ENCODE data around the gene IFT81.
"Not testable (repeated sequence)": the region's sequence is repeated elsewhere in the genome, so short reads cannot be mapped to it uniquely, and the experiment has no call there.

The IFT81 gene

DNA sequence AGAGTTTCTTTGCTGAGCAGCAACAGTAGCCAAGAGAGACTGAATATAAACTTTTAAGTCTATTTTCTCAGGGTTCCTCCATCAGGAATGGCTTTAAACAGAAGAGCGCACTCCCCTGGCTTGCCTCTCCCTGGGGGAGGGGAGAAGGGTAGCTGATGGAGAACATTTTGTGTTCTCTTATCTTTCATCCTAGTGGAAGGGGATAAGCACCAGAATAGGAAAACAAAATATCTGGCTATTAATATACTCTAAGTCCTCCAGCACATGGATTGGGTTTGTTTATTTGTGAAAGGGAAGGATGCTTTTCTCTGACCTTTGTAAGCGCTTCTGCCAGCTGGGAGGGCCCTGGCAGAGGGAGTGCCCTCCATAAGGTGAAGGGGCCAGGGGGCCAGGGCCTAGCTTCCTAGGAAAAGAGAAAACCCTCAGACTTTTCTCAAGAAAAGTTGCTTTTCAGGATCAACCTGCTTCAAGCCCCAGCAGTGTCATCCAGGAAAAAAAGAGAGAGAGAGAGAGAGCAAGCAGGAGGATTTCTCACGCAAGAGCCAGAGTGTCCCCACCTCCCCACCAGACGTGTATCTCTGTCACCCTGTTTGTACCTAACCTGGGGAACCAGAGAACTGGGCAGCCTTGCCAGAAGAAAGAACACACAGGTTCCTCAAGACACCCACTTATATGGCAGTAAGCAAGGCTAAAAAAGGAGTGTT, 122.6 kb downstream of the IFT81 start:
- no peak for DNase-seq (ENCODE audit: low read depth in 2 of 2)

DNA sequence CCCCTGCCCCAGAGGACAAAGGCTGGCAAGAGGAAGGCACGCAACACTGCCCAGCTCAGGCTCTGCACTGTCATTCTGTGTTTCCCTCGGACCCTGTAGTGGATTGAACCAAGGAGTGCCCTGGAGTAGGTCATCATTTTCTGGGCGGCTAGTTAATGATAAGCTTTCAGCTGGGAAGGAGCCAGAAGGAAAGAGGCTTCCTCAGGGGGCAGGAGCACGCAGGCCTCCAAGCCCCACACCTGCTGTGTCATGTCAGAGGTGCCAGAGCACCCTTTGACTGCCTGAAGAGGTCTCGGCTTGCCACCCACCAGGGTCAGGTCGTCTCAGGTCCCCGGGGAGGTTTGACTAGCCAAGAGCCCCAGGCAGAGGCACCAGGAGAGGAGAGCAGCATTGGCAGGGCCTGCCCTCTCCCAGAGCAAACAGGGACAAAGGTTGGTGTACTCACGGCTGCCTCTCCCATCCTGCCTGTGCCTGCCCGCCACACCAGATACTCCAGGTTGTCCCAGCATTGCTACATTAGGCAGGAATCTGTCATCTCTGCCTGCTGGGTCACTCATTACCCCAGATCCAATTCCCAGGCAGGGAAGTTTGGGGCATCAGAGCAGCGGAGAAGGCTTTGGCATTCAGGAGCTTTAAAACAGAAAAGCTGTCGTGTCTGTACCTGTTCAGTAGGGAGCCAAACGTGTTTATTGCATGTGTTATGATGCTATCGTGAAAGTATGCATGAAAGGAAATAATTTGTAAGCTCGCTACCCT, 123.4 kb downstream of the IFT81 start:
- DNase-seq (ENCODE audit: low read depth in 2 of 2): no peak

DNA sequence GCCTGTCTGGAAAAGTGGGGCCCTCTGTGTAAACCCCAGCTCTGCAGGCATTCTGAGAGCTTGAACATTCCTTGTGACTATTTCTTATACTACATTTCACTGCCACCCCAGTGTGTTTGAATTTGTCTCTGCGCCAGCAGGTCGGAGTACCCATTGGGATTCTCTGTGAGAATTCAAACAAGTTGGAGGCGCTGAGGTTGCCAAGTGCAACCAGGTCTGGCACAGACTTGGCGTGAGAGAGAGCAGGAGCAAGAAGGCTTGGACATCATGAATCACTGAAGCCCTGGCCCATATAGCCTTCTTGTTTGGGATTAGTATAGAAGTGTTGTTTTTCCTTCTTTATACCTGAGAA, 123.9 kb downstream of the IFT81 start:
- no peak for DNase-seq (ENCODE audit: low read depth in 2 of 2)

DNA sequence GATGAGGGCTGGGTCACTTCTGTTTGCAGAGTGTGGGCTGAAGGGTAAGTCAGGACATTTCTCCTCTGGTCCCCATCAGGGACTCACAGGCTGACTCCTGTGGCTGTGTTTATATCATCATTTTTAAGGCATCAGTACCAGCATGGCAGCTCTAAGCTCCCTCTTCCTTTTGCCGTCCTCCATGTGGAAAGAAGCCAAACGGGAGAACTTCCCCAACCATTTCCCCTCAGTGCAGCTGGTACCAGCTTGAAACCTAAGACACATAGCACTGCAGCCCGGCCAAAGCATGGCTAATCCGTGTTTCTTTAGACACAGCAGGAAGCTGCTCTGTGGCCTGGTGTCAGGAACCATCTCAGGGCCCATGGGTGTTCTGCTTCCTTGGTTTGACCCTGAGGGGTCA, 124.9 kb downstream of the IFT81 start:
- DNase-seq (ENCODE audit: low read depth in 2 of 2): no peak

DNA sequence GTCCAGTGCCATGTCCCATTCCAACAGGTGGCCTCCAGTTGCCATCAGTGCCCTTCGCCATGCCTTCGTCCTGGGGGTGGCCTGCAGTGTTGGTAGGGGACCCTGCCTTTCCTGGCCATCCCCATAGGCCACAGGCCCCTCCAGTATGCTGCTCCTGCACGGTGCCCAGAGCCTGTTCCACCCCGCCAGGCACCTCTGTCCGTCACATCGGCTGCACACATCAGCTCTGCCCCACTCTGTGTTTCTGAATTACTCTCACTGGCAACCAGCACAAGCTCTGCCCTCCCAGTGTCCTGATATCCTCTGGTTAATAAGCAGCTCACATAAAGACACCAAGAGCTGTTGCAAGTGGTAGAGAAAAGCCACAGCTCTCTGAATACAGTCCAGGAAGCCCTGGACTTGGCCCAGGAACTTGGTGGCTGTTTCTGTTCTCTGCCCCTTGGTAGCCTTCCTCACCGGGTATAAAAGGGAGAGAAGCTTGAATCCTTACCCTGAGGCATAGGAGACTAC, 125.6 kb downstream of the IFT81 start:
- DNase-seq (ENCODE audit: low read depth in 2 of 2): no peak

DNA sequence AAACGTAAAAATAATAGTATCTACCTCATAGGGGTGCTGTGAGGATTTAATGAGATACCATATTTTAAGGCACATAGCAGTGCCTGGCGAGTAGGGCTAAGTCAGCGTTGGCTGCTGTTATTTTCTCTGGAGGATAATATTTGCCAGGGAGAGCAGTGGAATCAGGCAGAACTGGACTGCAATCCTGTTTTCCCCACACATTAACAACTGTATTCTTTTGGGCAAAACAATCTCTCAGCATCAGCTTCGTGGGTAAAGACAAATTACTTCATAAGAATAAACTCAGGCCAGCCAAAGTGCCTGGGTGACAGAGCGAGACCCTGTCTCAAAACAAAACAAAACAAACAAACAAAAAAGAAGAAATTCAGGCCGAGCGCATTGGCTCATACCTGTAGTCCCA, 127.2 kb downstream of the IFT81 start:
- DNase-seq (ENCODE audit: low read depth in 2 of 2): no peak

DNA sequence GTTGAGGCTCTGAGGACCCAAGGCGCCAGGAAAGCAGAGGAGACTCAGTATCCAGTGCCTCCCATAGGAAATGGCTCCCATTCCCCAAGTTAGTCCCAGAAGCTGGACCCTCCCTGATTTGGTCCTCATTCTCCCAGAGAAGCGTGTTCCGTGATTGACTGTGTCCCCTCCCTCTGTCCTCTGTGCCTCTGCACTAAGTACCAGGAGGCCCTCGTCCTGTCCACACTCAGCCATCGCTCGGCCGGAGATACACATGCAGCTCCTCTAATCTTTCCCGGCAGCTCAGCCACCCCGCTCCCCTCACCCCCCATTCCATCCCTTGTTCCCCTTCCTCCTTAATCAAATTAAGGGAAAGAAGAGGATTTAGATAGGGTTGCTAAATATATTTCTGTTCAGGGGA, 128.6 kb downstream of the IFT81 start:
- no peak for DNase-seq (ENCODE audit: low read depth in 2 of 2)

DNA sequence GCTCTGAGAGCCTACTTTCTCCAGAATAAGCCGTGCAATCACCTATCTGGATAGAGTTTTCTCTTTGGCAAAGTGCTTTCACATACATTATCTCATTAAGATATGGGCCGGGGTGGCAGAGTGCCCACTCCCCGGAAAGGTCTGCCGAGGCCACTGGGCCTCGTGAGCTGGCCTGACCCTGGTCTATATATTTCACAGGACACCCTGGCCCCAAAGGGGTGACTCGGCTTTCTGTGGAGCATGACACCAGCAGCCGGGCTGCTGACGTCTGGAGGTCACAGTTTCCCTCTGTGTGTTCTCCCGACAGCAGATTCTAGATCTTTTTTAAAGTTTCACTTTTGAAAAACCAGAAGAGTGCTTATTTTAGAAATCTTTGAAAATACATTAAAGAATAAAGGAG, 129.0 kb downstream of the IFT81 start:
- no peak for DNase-seq (ENCODE audit: low read depth in 2 of 2)

DNA sequence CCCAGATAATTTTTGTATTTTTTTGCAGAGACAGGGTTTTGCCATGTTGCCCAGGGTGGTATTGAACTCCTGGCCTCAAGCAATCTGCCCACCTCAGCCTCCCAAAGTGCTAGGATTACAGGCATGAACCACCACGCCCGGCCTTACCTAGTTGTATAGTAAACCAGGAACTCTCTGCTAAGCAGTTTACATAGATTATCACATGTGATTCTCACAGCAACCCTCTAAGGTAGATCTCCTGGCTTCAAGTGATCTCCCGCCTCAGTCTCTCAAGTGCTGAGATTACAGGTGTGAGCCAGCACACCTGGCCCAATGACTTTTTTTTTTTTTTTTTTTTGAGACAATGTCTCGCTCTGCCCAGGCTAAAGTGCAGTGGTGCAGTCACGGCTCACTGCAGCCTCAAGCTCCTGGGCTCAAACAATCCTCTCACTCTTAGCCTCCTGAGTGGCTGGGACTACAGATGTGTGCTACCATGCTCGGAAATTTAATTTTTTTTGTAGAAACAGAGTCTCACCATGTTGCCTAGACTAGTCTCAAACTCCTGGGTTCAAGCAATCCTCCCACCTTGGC, 130.9 kb downstream of the IFT81 start:
- DNase-seq (ENCODE audit: low read depth in 2 of 2): no peak

DNA sequence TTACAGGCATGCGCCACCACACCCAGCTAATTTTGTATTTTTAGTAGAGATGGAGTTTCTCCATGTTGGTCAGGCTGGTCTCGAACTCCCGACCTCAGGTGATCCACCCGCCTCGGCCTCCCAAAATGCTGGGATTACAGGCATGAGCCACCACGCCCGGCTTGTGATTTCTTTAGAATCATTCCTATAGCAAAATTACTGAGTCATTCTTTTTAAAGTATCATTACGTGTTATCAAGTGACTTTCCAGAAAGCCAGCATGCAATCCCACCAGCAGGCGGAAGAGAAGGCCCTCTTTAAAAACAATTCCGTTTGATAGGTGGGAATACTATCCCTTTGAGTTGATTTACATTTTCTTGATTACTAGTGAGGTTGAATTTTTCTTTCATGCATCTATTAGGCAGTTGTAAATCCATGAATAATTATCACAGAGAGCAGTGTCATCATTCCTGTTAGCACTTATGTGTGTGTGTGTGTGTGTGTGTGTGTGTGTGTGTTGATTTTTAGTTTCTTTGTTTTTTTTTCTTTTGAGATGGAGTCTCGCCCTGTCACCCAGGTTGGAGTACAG, 131.8 kb downstream of the IFT81 start:
- DNase-seq (ENCODE audit: low read depth in 2 of 2): not testable (repeated sequence)

DNA sequence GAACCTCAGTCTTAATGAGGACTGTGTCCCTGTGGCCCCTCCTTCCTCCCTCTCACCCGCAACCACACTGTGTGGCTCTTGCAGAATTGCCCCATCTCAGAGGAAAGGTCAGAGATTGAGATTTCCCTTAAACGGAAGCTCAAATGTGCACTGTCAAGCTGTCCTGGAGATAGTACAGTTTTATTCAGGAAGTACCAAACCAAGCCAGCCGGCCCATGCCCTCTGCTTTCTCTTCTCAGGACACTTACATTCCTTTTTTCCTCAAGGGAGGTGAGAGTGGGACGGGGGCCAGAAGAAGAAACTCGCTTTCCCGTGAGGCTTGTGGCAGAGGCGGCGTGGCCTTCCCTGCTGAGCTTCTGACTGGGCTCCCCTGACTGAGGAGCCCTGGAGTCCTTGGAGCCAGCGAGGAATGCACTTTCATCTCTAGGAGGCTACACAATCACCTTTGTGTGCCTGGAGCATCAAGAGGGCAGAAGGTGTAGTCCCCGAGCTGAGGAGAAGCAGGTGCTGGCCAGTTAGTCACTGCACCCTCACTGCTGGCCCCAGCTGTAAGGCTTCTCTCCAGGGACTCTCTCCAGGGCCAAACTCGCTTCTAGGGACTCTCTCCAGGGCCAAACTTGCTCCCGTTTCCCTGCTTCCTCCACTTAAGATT, 132.7 kb downstream of the IFT81 start:
- no peak for DNase-seq (ENCODE audit: low read depth in 2 of 2)

DNA sequence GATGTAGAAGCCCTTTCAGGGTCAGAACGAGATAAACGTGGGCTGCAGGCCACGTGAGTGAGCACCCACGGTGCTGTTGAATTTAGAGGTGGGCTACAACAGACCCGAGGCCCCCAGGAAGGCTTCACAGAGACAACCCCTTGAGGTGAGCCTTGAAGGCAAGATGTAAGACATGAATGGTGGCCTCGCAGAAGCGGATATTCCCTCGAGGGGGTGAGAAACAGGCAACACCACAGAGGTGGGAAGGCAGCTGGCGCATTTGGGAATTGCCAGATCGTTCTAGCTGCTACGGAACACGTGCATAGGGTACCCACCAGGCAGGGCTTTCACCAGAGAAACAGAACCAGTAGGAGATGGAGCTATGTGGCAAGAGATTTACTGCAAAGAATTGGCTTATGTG, 134.3 kb downstream of the IFT81 start:
- DNase-seq (ENCODE audit: low read depth in 2 of 2): no peak

DNA sequence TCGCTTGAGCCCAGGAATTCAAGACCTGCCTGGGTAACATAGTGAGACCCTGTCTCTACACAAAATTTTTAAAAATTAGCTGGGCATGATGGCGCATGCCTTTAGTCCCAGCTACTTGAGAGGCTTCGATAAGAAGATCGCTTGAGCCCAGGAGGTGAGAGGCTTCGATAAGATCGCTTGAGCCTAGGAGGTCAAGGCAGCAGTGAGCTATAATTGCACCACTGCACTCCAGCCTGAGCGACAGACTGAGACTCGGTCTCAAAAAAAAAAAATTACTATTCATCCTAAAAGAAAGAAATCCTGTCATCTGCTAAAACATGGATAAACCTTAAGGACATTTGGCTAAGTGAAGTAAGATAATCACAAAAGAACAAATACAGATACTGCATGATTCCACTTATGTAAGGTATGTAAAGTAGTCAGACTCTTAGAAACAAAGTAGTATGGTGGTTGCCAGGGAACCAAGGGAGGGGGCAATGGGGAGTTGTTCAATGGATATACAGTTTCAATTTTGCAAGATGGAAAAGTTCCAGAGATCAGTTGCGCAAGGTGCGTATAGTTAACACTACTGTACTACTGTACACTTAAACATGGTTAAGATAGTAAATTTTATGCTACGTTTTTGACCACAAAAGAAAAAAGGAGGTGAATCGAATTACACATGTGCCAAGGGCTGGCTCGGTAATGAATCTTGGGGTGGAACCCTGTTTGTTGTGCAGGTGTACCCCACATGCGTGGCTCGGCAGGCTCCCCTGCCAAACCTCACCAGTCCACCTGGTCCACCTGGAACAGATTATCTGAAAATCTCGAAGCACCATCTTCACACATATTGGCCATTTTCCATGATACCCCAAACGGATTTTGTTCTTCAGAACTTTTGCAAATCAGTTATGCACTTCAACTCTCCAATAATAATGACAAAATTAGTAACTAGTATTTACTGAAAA, 138.6 kb downstream of the IFT81 start:
- DNase-seq (ENCODE audit: low read depth in 2 of 2): peak; percentile 78 to 81

DNA sequence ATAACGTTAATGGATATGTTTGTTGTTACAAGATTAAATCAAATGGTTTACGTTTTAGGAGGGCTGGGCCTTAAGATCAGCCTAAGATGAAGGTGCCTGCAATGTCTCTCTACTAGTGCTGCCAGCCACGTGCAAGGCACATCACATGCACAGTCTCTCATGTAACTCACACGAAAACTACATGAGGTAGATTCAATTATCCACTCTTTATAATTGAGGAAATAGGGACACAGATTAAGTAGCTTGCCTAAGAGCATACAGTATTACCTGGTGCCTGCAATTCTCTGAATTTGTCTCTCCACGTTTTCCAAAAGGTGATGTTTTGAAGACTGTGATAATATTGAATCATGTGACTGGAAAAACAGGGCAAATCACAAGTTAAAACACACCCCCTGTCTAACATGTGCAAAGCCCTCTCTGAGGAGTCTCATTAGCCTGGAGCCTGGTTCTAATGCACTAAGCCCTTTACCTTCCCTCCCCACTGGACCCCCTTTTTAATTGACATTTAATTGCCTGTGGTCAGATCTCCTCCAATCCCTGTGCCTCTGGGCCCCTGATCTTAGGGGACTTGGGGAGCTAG, 142.3 kb downstream of the IFT81 start:
- DNase-seq (ENCODE audit: low read depth in 2 of 2): no peak

DNA sequence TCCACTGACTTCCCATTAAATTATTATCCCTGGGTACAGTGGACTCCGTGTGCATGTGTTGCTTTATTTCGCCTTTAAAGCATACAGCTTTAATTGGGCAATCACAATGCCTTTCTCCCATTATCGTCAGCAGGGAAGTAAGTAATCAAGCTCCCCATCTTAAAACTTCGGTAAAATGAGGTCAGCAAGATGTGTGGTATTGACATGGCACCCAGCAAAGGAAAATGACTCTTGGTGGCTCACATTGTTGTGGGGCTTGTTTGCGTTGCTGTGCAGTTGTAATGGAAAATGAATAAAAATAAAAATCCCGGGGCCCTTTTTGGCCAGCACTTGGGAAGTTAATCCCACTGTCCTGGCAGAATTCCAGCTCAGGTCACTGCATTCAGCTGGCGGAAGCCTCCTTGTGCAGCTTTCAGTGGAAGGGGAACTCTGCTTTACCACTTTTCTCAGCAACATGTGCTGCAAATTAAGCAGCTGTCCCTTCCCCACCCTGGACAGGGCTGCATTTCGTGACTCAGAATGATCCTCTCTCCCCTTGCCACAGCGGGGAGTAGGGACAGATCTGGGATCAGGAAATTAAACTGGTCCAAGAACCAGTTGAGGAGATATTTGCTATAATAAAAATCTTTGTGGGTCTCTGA, 142.9 kb downstream of the IFT81 start:
- peak; percentile 79 to 83 for DNase-seq (ENCODE audit: low read depth in 2 of 2)

Data from fibroblast of skin of left quadriceps (primary cell).